Measurements from ENCODE around the gene RBM12.
A peak's percentile ranks its signal among the peaks of the same experiment; 100 is the strongest.
"Not testable (repeated sequence)": the region's sequence is repeated elsewhere in the genome, so short reads cannot be mapped to it uniquely, and the experiment has no call there.

The RBM12 gene

GRCh38 chr20:35699127-35699956 is 34.6 kb upstream of the RBM12 start, which contains the start of the genes NFS1 and ROMO1:
TSS of gene NFS1 (minus strand) at chr20:35699352. CDS start at chr20:35699288, 64 bp downstream.
TSS of gene ROMO1 (plus strand) at chr20:35699405. CDS start at chr20:35699633, 228 bp downstream.
- intact Hi-C loops (cut with DNase I): loop anchor here (10.0 kb wide), 1 partner anchor 185 kb away; no protein-coding TSS in a partner anchor
- peak; percentile 81 to 99 (median 89) for DNase-seq

- peak in 3 of 10 donors; percentile 19 to 86 (median 85) for DNase-seq
Observed at GRCh38 chr20:35698298-35699126, 33.8 kb upstream of the RBM12 start.

GRCh38 chr20:35697696-35698297 is 33.1 kb upstream of the RBM12 start:
- intact Hi-C loops (cut with DNase I): loop anchor here (10.0 kb wide), 1 partner anchor 187 kb away; no protein-coding TSS in a partner anchor
- DNase-seq: no peak

More at GRCh38 chr20:35698298-35699126, 33.8 kb upstream of the RBM12 start:
- intact Hi-C loops (cut with DNase I): loop anchor here (10.0 kb wide), 1 partner anchor 186 kb away; no protein-coding TSS in a partner anchor

- DNase-seq: no peak
- intact Hi-C loops (cut with DNase I): loop anchor here (10.0 kb wide), 1 partner anchor 189 kb away; no protein-coding TSS in a partner anchor
Observed at GRCh38 chr20:35695978-35696377, 31.3 kb upstream of the RBM12 start.

- intact Hi-C loops (cut with DNase I): loop anchor here (10.0 kb wide), 1 partner anchor 190 kb away; no protein-coding TSS in a partner anchor
- DNase-seq: no peak
Observed at GRCh38 chr20:35695245-35695749, 30.6 kb upstream of the RBM12 start.

GRCh38 chr20:35690265-35690664 is 25.6 kb upstream of the RBM12 start:
- no peak for DNase-seq
- intact Hi-C loops (cut with DNase I): loop anchor here (10.0 kb wide), 1 partner anchor 195 kb away; no protein-coding TSS in a partner anchor

GRCh38 chr20:35686872-35687271 is 22.2 kb upstream of the RBM12 start:
- intact Hi-C loops (cut with DNase I): not testable (repeated sequence)
- peak in 4 of 10 donors; percentile 11 to 85 (median 54) for DNase-seq

GRCh38 chr20:35685368-35685767 is 20.7 kb upstream of the RBM12 start:
- intact Hi-C loops (cut with DNase I): not testable (repeated sequence)
- peak in 1 of 10 donors; percentile 32 for DNase-seq

- no peak for DNase-seq
Observed at GRCh38 chr20:35681960-35682359, 17.3 kb upstream of the RBM12 start.

GRCh38 chr20:35680452-35681183 is 15.9 kb upstream of the RBM12 start:
- DNase-seq: no peak
- intact Hi-C loops (cut with DNase I): no loop called here

More at GRCh38 chr20:35681960-35682359, 17.3 kb upstream of the RBM12 start:
- intact Hi-C loops (cut with DNase I): no loop called here

GRCh38 chr20:35674921-35675320 is 10.2 kb upstream of the RBM12 start:
- DNase-seq: peak in 1 of 10 donors; percentile 59
- intact Hi-C loops (cut with DNase I): no loop called here

GRCh38 chr20:35673884-35674283 is 9.2 kb upstream of the RBM12 start:
- intact Hi-C loops (cut with DNase I): no loop called here
- DNase-seq: no peak

- intact Hi-C loops (cut with DNase I): no loop called here
- no peak for DNase-seq
Observed at GRCh38 chr20:35669681-35670080, 5.0 kb upstream of the RBM12 start.

GRCh38 chr20:35669221-35669620 is 4.5 kb upstream of the RBM12 start:
- DNase-seq: no peak
- intact Hi-C loops (cut with DNase I): no loop called here

- intact Hi-C loops (cut with DNase I): no loop called here
- no peak for DNase-seq
Observed at GRCh38 chr20:35665949-35666288, 1.2 kb upstream of the RBM12 start.

GRCh38 chr20:35663516-35664465 is 909 bp downstream of the RBM12 start:
- DNase-seq: peak in 3 of 10 donors; percentile 15 to 28 (median 27)
- intact Hi-C loops (cut with DNase I): loop anchor here (5.0 kb wide), 2 partner anchors 46 to 121 kb away; partner anchors contain the start of genes ERGIC3 and SPAG4

- no peak for DNase-seq
- intact Hi-C loops (cut with DNase I): loop anchor here (5.0 kb wide), 2 partner anchors 45 to 120 kb away; partner anchors contain the start of genes ERGIC3 and SPAG4
Observed at GRCh38 chr20:35662551-35662950, 2.1 kb downstream of the RBM12 start.

GRCh38 chr20:35661908-35662307 is 2.8 kb downstream of the RBM12 start:
- DNase-seq: no peak
- intact Hi-C loops (cut with DNase I): loop anchor here (5.0 kb wide), 2 partner anchors 45 to 120 kb away; partner anchors contain the start of genes ERGIC3 and SPAG4
